Thoracic aorta (tissue), 2 donors: Measurements from ENCODE around the gene TMEM18. TPM values are rescaled to one million over a fixed set of nuclear protein-coding genes. Genes with fewer than 3 reads are reported as not detected.

Source experiments
- ATAC-seq: fragments of 150-250 bp; one replicate; pipeline ENCODE4 v1.8.0; 2017; ENCODE audit warnings: low read depth; ENCODE audit not compliant: insufficient number of reproducible peaks, low FRiP score
- DNase-seq: peaks from one replicate; pipeline ENCODE4 v3.0.0-alpha.2; 2020; ENCODE audit warnings: low spot score
- H3K27ac ChIP-seq, 2 donors: fragments of 200-600 bp; sonication (generic); 1 replicate in 1 of 2; 2 replicates in 1 of 2; pipeline ENCODE4 v1.5.1; 2016; ENCODE audit warnings: mild to moderate bottlenecking in 2 of 2, moderate library complexity in 2 of 2
- H3K27me3 ChIP-seq: fragments of 200-600 bp; sonication (generic); replicated peaks from 2 replicates; pipeline ENCODE4 v1.6.0; 2016; ENCODE audit warnings: mild to moderate bottlenecking; ENCODE audit not compliant: insufficient read depth
- H3K36me3 ChIP-seq: fragments of 200-600 bp; sonication (generic); one replicate; pipeline ENCODE4 v1.5.1; 2016
- H3K4me1 ChIP-seq, 2 donors: fragments of 200-600 bp; sonication (generic); 1 replicate in 1 of 2; 2 replicates in 1 of 2; pipeline versions ENCODE4 v1.5.1 to v1.6.0; 2016; ENCODE audit warnings: low read depth in 2 of 2, mild to moderate bottlenecking in 1 of 2; ENCODE audit not compliant: control insufficient read depth in 1 of 2
- H3K4me3 ChIP-seq: fragments of 200-600 bp; sonication (generic); 2 replicates; pipeline ENCODE4 v1.5.1; 2016; ENCODE audit warnings: mild to moderate bottlenecking
- H3K9me3 ChIP-seq: fragments of 200-600 bp; sonication (generic); 2 replicates; pipeline ENCODE4 v1.5.1; 2016
- total RNA-seq, 2 donors: library from RNA; depleted of rRNA; stranded (reverse); fragments of >200 nt; gene quantifications; one replicate each; pipeline versions ENCODE4 v1.1.0 to v1.2.3, GENCODE V29; 2016
- TF ChIP-seq, protein P1 (sequence below): fragments of 200-600 bp; sonication (generic); IDR thresholded peaks from one replicate; pipeline ENCODE4 v1.5.1; 2019; ENCODE audit warnings: antibody characterized with exemption

Gene TMEM18
- total RNA-seq, 2 donors from 2014 or later = 3.1 to 14.8 TPM

DNA sequence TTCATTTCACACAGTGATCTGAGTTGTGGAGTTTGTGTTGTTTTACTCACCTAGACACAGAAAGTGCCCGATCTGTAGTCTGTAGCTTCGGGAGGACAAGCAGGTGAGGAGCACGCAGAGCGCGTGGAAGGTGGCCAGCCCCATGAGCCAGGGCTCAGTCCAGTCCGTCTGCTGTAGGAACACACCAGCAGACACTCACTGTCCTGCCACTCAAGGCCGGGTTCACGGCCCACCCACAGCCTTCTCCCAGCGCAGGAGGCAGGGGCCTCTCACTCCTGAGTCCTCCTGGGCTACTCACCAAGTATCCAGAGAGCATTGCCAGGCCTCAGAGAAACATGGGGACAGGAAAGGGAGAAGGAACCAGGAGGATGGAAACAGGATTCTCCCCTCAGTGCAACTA lies 1.7 kb downstream of the TMEM18 start:
- TF ChIP-seq, protein P1, sequence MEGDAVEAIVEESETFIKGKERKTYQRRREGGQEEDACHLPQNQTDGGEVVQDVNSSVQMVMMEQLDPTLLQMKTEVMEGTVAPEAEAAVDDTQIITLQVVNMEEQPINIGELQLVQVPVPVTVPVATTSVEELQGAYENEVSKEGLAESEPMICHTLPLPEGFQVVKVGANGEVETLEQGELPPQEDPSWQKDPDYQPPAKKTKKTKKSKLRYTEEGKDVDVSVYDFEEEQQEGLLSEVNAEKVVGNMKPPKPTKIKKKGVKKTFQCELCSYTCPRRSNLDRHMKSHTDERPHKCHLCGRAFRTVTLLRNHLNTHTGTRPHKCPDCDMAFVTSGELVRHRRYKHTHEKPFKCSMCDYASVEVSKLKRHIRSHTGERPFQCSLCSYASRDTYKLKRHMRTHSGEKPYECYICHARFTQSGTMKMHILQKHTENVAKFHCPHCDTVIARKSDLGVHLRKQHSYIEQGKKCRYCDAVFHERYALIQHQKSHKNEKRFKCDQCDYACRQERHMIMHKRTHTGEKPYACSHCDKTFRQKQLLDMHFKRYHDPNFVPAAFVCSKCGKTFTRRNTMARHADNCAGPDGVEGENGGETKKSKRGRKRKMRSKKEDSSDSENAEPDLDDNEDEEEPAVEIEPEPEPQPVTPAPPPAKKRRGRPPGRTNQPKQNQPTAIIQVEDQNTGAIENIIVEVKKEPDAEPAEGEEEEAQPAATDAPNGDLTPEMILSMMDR = no peak
- no peak for ATAC-seq

DNA sequence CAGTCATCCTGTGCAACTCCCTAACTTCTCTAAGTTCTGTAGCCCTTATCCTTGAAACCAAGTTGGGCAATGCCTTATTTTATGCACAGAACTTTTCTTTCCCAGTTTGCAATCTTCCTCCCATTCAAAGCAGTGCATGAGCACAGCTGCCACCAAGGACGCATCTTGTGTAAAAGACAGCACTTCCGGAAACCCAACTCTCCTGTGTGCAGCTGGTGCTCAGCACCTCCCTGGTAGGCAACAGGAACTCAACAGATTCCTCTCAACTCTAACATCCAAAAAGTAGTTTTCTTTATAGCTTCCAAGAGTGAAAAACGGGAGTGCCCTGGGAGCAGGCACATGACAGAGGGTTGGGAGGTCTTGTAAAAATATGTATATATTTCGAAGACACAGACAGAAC lies 2.2 kb downstream of the TMEM18 start:
- H3K27ac ChIP-seq = no peak overlapping the region
- H3K36me3 ChIP-seq = peaks cover 21% of the 10 kb centered on the region
- H3K4me1 ChIP-seq = peaks cover 4 to 14% of the 10 kb centered on the region in 2 donors
- ATAC-seq = no peak
- H3K4me3 ChIP-seq = no peak overlapping the region
- no peaks in the 10 kb centered on the region for H3K27me3 ChIP-seq
- TF ChIP-seq, protein P1 = no peak
- H3K9me3 ChIP-seq = no peaks in the 10 kb centered on the region
- DNase-seq = no peak

More for the DNA sequence above, 1.7 kb downstream of the TMEM18 start:
- H3K27ac ChIP-seq = no peak overlapping the region
- H3K36me3 ChIP-seq = peaks cover 19% of the 10 kb centered on the region
- no peak overlapping the region for H3K4me3 ChIP-seq
- H3K27me3 ChIP-seq = no peaks in the 10 kb centered on the region
- H3K4me1 ChIP-seq = peaks cover 4 to 14% of the 10 kb centered on the region in 2 donors
- no peak for DNase-seq
- H3K9me3 ChIP-seq = no peaks in the 10 kb centered on the region

DNA sequence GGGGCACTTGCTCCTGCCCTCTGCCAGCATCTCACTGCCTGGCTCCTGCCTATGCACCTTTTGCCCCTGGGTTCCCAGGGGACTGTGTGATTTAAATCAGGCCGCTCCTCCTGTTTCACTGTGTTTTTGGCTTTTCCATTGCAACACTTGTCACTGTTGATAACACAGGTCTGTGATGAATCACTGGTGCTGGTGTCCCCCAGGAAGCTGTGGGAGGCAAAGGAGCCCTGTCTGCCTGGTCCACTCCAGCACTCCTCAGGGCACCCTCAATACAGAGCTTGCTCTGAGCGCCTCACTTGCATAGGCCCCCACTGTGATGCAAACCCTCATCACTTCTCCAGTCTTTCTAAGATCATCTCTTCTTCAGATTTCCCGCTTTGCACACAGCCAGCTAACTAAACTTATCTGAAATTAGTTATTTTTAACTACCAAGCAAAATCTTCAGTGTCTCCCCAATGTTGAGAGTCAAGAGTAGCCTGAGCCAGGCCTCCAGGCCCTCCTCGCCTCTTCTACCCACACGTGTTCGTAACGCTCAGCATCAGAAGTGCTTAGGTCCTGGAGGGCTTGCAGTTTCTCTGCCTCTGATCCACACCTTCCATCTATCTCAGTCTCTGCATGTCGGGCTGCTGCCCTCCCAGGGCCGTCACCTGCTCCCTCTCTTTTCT lies 2.8 kb downstream of the TMEM18 start:
- no peaks in the 10 kb centered on the region for H3K9me3 ChIP-seq
- ATAC-seq = no peak
- H3K27me3 ChIP-seq = no peaks in the 10 kb centered on the region
- peaks cover 4 to 14% of the 10 kb centered on the region in 2 donors for H3K4me1 ChIP-seq
- no peak overlapping the region for H3K4me3 ChIP-seq
- no peak for DNase-seq
- H3K27ac ChIP-seq = no peak overlapping the region
- TF ChIP-seq, protein P1 = no peak
- H3K36me3 ChIP-seq = peaks cover 25% of the 10 kb centered on the region

DNA sequence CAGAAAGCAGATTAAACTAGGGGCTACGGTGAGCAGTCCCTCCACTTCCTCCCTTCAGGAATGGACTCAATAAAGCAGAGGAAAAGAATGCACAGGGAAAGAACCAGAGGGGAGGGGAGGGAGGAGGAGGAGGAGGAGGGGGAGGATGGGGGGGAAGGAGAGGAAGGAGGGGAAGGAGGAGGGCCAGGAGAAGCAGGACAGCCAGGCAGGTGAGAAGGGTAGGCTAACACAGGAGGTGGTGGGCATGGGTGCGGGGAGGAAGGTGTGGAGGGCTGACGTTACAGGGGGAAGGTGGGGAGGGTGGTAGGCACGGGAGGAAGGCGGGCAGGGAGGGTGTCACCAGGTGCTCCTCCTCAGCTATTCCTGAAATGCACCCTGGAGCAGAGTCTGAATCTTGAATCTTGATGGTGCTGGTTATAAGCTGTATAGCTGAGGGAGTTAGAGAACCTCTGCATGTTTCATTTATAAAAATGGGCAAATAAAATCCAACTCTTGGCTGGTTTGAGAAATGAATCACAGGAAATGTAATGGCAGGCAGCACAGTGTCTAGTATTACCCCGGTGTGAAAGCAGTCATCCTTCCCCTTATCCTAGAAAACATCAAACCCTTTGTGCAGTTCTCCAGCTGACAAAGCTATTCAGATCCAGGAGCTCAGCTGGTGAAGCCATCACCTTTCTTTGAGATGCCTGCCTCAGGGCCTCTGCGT lies 3.4 kb downstream of the TMEM18 start:
- DNase-seq = no peak
- no peaks in the 10 kb centered on the region for H3K9me3 ChIP-seq
- no peaks in the 10 kb centered on the region for H3K27me3 ChIP-seq
- no peak overlapping the region for H3K4me3 ChIP-seq
- peaks cover 4 to 14% of the 10 kb centered on the region in 2 donors for H3K4me1 ChIP-seq
- no peak overlapping the region for H3K27ac ChIP-seq
- H3K36me3 ChIP-seq = peaks cover 30% of the 10 kb centered on the region
- no peak for ATAC-seq
- TF ChIP-seq, protein P1 = no peak

DNA sequence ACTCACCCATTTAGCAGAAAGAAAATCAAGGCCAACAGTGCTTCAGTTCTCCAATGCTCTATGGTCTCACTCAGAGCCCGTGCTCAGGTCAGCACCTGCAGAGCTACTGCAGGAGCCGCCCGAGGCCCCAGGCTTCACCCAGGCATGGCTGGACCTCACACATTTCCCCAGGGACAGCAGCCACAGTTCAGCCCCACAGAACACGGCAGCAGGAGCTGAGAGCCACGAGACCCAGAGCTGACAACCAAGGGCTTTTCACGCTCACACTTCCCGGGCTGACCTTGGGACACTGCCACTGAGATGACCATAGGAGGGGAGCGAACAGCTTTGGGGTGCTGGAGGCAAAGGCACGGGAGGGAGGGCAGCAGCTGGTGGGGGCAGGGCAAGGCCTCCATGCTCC lies 4.2 kb downstream of the TMEM18 start:
- H3K36me3 ChIP-seq = peaks cover 37% of the 10 kb centered on the region
- H3K27ac ChIP-seq = no peak overlapping the region
- no peaks in the 10 kb centered on the region for H3K9me3 ChIP-seq
- peaks cover 2 to 14% of the 10 kb centered on the region in 2 donors for H3K4me1 ChIP-seq
- ATAC-seq (no peak), DNase-seq (no peak)
- TF ChIP-seq, protein P1 = no peak
- H3K27me3 ChIP-seq = no peaks in the 10 kb centered on the region
- no peak overlapping the region for H3K4me3 ChIP-seq
